CD4-positive, alpha-beta T cell treated with Interleukin-15 for 4 hours (primary cell): ENCODE data around the gene ARTN.

ENCODE experiments used
- DNase-seq: peaks from one replicate; pipeline ENCODE4 v3.0.0-alpha.2; 2020; ENCODE audit warnings: low spot score

The ARTN gene, protein sequence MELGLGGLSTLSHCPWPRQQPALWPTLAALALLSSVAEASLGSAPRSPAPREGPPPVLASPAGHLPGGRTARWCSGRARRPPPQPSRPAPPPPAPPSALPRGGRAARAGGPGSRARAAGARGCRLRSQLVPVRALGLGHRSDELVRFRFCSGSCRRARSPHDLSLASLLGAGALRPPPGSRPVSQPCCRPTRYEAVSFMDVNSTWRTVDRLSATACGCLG

DNA sequence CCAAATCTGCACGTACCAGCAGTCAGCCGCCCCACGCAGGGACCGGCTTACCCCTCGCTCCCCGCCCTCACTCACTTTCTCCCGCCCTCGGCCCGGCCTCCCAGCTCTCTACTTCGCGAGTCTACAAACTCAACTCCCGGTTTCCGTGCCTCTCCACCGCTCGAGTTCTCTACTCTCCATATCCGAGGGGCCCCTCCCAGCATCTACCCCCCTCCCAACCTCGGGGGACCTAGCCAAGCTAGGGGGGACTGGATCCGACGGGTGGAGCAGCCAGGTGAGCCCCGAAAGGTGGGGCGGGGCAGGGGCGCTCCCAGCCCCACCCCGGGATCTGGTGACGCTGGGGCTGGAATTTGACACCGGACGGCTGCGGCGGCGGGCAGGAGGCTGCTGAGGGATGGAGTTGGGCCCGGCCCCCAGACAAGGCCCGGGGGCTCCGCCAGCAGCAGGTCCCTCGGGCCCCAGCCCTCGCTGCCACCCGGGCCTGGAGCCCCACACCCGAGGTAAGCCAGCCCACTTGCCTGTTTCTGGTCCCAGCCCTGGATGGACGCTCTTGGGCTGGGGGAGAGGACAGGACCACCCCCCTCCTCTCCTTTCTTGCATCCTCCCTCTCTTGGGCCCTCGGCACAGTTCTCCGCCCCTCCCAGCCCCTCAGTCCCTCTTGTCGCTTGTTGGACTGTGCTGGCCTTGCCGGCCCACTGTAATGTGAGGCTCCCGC lies at the start of gene ARTN:
TSS of gene ARTN (plus strand) at position 416 of the 715 bp plus-strand sequence. CDS start 1,856 bp downstream, outside the sequence.
- DNase-seq: no peak

DNA sequence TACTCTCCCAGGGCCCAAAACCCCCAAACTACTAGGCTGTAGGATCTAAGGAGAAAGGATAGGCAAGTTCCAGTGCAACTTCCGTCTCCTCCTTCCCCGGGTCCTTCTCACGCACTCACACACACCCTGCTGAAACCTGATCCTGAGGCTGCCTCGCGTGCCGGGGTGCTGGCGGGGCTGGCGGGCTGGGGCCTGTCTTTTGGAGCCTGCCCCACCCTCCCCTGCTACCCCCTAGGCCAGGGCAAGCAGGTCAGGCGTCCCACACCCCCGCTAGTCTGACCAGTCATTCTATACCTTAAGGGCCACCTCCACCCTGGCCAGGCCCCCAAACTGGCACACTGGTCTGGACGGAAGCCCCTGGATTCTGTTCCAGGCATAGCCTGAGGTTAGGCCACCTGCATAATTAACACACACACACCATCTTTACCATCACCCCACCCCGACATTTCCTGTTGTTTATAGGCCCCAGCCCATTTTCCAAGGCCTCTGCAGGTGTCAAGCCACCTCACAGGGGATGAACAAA lies 48.3 kb upstream of the ARTN start:
- no peak for DNase-seq

DNA sequence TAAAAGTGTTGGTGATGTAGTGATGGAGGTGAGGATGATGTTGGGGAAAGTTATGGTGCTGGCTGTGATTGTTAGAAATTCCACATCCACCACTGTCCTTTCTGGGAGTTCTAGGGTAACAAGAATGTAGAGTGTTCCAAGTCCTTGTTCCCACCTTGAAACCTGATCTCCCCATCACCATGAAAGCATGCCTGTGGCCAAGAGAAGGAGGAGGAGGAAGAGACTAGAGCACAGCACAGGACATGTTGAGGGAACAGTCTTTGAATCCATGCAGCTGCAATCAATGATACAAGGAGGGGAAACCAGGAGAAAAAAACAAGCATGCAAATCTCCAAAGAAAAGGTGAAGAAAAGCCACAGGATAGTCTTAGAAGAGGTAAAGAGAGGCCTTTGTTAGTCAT lies 45.9 kb upstream of the ARTN start:
- no peak for DNase-seq

DNA sequence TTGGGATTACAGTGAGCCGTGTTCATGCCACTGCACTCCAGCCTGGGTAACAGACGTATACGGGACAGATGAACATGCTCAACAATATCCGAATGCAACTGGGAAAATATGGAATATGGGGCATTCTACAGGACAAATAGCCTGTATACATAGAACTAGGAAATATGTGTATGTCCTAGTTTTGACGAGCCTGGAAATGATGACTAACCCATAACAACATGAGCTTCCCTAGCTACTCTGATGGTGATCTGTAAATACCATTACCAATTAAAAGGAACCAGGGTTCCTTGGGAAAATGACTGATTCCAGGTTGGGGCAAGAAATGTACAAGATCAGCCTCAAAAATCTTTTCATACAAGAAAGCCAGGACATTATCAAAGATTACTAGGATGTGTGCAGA lies 42.8 kb upstream of the ARTN start:
- DNase-seq: no peak

DNA sequence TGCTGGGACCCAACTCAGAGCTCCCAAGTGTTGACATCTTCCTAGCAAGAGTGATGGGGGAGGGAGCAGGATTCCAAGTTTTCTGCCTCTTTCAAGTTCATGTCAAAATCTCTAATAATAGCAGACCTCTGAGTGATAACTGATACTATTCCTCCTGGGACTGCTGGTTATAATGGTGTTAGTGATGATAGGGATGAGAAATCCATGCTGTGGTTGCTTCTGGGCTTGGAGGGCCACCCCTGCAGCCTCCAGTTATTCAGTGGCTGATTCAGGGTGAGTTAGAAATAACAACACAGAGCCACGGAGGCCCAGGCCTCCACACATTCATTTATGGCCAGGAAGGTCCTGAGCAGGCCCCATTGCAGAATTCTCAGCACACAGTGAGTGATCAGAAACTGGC lies 40.6 kb upstream of the ARTN start:
- DNase-seq: no peak

DNA sequence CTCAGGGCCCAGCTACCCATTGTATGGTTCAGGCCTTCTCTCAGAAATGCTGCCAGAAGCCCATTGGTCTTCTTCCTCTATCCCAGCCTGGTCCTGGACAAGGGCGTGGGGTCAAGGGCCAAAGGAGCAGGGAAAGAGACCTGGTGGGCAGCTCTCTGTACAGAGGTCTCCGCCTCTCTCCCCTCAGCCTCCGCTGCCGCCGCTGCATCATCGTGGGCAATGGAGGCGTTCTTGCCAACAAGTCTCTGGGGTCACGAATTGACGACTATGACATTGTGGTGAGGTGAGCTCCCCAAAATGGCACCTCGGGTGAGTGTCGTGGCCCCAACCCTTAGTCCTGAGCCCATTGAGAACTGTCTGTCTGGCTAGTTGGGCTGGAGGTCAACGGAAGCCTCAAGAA lies 34.6 kb upstream of the ARTN start:
- DNase-seq: no peak

DNA sequence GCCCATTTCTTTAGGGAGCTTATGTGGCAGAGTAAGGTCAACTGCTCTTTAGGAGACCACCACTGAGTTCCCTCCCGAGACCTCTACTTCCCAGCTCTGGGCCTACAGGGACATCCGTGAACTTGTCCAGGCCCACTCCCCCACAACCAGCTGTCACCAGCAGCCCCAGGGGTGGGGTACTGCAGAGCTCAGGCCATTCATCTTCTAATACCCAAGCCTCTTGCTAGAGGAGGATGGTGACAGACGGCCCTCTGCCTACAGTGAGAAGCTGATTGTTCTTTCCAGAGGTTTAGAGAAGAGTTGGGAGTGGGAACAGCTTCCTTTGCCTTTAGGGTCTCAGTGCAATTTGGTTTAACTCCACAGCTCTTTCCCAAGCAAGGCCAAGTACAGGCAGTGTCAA lies 33.2 kb upstream of the ARTN start:
- no peak for DNase-seq

DNA sequence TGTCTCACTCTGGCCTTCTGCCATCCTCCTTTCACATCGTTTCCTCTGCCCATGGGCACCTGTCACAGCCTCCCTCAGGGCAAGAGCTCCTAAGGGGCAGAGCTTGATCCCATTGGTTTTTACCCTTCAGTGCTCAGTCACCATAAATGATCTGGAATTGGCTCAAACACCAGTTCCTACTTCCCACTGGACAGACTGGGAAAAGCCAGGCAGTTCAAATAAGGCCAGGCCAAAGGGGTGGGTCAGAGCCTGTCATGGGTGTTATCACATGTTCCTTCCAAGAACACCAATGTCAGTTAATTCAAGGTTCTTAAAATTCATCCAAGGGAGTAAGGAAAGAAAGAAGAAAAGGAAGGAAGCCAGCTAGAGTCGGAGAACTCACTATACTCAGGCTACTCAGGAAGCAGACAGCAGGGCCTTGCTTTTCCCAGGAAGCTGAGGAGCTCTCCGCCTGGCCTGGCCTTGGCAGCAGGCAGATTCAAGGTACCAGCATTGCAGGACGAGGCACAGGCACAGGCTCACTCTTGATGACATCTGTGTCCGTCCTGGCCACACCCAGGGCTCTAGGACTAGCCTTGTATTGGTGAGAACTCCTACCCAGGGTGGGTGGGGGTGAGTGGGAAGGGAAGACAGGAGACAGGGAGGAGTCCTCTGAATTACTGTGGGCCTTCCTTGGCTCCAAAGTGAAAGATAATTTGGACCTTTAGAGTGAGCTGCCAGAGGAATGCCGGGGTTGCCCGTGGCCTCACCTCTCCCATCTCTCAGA lies 32.2 kb upstream of the ARTN start:
- no peak for DNase-seq

DNA sequence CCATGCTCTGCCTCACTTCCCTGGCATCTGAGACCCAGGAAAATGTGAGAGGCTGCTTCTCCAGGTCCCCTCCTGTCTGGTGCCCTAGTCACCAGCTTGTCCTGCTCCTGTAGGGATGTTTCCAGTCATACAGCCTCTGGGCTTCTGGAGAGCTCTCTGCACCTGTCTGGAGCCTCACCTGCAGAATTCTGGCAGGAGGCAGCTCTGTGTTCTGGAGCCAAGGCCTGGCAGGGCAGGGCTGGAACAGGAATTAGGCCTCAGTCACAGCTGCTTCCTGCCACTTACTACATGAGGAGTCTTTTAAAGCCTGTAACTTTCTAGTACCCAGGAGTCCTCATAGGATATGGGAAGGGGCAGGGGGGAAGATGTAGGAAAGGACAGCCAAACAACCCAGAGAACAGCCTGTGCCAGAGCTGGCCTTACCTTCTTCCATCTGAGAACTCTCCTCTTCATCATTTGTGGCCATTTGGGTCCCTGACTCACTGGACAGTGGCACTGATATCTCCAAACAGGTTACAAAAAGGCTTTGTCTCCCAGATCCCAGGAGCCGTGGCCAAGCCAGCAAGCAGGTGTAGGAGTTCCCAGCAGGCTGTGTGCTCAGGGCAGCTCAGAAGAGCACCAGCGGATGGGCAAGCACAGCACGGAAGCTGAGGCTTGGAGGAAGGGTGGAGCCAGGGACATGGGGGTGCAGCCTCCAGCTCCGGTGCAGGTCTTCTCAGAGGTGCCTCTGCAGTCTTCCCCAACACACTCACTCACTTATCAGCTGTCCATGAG lies 31.4 kb upstream of the ARTN start:
- no peak for DNase-seq

DNA sequence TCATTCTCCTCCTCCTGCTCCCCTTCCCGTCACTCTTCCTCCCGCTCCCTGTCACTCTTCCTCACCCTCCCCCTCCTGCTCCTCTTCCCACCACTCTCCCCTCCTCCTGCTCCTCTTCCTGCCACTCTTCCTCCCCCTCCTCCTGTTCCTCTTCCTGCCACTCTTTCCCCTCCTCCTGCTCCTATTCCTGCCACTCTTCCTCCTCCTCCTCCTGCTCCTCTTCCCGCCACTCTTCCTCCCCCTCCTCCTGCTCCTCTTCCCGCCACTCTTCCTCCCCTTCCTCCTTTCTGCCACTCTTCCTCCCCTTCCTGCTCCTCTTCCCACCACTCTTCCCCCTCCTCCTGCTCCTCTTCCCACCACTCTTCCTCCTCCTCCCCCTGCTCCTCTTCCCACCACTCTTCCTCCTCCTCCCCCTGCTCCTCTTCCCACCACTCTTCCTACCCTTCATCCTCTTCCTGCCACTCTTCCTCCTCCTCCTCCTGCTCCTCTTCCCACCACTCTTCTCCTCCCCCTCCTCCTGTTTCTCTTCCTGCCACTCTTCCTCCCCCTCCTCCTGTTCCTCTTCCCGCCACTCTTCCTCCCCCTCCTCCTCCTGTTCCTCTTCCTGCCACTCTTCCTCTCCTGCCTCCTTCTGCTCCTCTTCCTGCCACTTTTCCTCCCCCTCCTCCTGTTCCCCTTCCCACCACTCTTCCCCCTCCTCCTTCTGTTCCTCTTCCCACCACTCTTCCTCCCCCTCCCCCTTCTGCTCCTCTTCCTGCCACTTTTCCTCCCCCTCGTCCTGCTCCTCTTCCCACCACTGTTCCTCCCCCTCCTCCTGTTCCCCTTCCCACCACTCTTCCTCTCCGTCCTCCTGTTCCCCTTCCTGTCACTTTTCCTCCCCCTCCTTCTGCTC lies 28.7 kb upstream of the ARTN start:
- no peak for DNase-seq

DNA sequence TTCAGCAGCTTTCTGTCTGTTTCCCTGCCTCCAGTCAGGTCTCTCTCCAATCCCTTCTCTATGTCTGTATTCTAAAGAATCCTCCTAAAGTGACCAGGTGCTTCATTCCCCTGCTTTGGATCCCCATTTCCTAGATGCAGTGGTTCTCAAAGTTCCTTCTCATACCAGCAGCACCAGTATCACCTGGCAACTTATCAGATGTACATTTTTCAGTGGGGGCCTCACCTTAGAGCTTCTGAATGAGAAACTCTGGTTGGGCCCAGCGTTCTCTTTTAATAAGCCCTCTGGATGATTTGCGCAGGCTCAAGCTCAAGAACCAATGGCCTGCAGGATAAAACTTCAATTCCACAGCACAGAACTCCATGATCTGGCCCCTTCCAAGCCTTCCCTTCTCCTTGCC lies 25.4 kb upstream of the ARTN start:
- no peak for DNase-seq

DNA sequence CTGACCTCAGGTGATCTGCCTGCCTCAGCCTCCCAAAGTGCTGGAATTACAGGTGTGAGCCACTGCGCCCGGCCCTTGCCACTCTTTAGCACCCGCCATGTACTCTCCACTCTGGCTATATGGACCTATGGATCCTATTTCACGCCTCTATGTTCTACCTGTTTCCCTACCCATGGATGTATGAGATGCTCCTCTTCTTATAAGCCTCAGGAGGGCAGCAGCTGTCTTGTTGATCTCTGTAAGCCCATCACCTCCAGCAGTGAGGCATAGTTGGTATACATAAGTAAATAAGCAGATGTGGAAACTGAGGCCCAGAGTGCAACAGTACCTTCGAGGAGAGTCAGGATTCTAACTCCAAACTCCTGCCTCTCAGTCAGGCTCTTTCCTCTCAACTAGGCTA lies 24.7 kb upstream of the ARTN start:
- no peak for DNase-seq

DNA sequence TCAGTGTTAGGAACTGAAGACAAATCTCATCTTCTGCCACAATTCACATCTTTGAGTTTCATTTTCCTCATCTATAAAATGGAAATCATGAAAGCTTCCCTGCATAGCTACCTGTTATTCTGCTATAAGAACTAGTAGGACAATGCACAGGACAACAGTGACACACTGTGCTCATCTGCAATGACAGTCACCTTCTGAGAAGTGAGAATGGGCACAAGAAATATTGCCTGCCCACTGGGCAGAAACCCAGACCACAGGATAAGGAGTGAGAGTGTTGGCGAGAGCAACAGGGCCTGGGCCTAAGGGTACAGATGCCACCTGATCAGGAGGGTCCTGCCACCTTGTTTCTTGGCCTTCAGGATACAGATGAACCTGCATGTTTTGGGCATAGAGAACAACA lies 23.3 kb upstream of the ARTN start:
- DNase-seq: no peak

DNA sequence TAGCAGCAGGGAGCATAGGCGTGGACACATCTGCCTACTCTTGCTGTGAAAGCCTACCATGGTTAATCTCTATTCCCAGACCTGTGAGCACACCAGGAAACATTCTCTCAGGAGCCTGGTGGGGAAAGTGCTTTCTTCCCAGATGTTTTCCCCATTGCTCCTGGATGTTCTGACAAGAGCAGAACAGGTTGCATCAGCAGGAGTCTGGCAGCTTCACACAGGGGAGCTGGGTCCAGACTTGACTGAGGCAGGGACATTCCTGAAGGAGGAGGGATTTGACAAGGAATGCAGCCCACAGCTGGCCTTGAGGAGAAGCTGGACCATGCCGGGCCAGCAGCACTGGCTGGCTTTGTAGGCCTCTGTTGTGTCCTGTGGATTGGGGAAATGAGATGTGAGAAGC lies 21.0 kb upstream of the ARTN start:
- no peak for DNase-seq

DNA sequence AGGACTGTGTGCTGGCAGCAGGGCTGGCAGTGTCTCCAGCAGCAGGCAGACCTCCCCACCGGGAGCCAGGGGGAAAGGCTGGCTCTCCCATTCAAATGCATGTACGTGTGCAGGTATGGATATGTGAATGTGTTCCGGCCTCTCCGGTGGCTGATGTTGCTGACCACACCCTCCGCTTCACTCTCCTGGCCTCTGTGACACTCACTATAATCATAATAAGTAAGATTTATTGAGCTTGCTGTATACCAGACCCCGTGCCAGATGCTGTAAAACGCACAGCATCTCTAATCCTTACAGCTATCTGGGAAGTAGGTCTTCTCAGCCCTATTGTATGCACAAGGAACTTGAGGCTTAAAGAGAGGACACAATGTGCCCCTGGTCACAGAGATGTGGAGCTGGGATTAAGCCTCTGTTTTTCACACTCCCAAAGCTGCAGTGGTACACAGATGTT lies 20.5 kb upstream of the ARTN start:
- no peak for DNase-seq

DNA sequence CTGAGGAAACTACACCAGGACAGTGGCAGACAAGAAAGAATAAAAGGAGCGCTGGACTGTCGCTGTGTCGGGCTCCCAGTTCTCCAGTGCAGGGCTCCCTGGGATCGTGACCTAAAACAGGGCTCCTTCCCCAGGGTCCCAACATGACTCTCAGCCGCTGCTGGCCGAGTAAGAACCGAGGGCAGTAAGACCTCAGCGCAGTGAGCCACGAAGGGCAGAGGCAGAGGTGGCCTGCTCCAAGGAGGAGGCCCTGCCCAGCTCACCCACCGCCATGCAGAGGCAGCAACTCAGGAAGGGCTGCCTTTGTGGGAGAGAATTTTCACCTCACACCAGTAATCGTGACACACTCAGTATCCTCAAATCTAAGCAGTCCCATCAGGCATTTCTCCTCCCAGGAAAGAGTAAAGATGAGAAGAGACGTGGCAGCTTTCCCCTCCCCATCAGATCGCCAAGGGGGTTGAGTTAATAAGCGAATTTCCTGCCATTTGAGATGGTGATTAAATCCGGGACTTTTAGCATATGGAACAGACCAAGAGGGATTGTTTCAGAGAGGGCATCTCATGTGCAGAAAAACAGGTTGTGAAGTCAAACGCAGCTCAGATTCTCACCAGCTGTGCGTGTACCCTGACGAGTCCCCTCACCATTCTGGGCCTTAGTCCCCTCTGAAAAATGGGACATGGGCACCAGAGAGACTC lies 19.8 kb upstream of the ARTN start:
- DNase-seq: no peak

DNA sequence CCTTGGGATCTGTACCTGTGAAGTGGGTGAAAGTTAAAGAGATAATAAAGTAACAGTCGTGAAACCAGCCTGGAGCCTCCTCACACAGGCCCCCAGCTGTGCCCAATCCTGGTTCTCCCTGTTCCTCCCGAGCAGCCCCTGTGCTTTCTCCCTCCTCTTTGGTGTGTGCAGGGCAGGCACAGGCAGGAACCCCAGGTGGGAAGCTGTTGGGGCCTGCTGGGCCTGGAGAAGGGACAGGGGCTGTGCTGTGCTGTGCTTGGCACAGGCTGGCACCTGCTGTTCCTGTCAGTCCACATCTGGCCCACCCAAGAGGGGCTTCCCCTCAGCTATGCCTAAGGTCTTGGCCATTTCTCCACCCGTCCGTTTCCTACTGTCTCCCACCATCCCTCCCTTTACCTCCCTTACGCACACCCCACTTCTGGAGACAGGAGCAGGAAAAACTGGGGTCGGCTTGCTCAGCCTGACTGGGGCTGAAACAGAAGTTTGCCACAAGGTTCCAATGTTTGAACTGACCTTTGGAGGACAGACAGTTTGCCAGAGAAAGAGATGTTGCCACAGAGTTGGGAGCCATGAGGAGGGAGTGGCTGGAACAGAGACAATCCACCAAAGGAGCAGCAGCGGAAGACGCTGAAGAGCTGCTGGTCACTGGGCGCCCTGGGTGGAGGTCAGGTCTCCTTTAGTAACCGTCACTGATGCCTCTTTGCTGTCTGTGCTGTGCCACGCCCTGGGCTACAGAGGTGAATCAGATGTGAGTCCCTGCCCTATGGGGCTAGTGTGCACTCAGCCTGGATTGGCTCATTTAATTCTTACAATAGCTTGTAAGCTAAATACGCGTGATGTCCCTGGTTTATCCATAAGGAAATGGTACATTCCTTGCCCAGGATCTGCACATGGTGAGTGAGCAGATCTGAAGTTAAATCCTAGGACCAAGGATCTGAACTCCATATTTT lies 18.8 kb upstream of the ARTN start:
- no peak for DNase-seq

DNA sequence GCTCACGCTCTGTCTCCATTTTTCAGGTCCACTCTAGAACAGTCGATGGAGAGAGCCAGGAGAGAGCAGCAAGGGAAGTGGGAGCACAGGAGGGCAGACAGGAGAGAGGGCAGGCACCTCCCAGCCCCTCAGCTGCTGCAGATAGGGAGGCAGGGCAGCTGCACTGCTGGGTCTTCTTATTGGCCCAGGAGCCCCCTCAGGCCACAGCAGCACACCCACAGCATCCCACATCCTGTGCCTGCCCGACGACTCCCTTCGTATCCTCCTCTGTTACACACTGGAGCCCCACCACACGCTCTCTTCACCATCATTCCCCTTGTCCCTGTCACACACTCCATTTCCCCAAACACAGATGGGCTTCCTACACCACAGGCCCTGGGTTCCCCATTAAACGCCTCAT lies 13.7 kb upstream of the ARTN start:
- no peak for DNase-seq

DNA sequence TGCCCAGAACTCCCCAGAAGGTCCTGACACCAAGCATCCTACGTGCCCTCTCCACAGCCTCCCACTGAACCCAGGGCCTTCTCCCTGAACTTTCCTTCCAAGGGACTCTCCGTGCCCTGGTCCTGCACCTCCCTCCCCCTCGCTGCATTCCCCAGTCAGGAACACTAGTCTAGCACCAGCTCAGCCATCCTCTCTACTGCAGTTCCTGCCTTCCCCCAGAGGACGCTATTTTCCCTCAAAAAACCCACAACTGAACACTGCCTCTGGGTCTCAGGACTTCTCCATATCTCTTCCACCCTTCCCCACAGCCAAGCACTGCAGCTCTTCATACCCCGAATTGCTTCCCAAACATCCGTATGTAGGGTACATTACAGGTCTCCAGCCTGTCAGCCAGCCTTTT lies 12.6 kb upstream of the ARTN start:
- no peak for DNase-seq
